ENCODE results near the gene ARHGEF16.

Gene ARHGEF16

GRCh38 chr1:3516911-3517675 is 62.6 kb downstream of the ARHGEF16 start:
- Histone ChIP-seq H2AFZ (ENCODE audit: low read depth, low read length) (no peak overlapping the region), H3K27me3 (ENCODE audit: insufficient read depth, low read length) (no peaks in the 10 kb centered on the region), H3K36me3 (ENCODE audit: insufficient read depth, low read length) (no peaks in the 10 kb centered on the region), H3K9me3 (ENCODE audit: low read length) (peaks cover 2% of the 10 kb centered on the region), H3K4me1 (ENCODE audit: insufficient read depth, low read length) (no peaks in the 10 kb centered on the region), H3K4me3 (ENCODE audit: low read length) (no peak overlapping the region)

GRCh38 chr1:3518256-3518655 is 63.8 kb downstream of the ARHGEF16 start:
- Histone ChIP-seq H3K27me3 (ENCODE audit: insufficient read depth, low read length) (no peaks in the 10 kb centered on the region), H3K4me3 (ENCODE audit: low read length) (no peak overlapping the region), H2AFZ (ENCODE audit: low read depth, low read length) (no peak overlapping the region), H3K9me3 (ENCODE audit: low read length) (no peaks in the 10 kb centered on the region), H3K4me1 (ENCODE audit: insufficient read depth, low read length) (no peaks in the 10 kb centered on the region), H3K36me3 (ENCODE audit: insufficient read depth, low read length) (no peaks in the 10 kb centered on the region)

DNA sequence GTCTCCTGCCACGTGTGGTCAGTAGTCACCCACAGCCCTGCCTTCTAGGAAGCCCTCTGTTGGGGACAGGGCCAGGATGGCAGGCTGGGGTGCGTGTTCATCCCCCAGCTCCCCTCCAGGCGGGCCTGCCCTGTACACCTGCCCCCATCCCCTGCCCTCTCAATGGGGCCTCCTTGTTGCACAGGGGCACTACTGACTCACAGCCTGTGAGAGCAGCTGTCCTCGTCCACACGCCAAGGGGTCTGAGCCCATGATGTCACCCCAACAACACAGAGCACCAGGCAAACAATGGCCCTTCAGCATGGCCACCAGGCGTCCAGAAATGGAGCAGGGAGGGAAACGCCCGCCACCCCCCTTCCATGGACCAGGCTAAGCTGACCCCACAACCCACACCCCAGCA is 64.3 kb downstream of the ARHGEF16 start:
- H2AFZ ChIP-seq (ENCODE audit: low read depth, low read length) = no peak overlapping the region
- no peaks in the 10 kb centered on the region for H3K27me3 ChIP-seq (ENCODE audit: insufficient read depth, low read length)
- no peak overlapping the region for H3K4me3 ChIP-seq (ENCODE audit: low read length)
- H3K4me1 ChIP-seq (ENCODE audit: insufficient read depth, low read length) = no peaks in the 10 kb centered on the region
- H3K36me3 ChIP-seq (ENCODE audit: insufficient read depth, low read length) = no peaks in the 10 kb centered on the region
- no peaks in the 10 kb centered on the region for H3K9me3 ChIP-seq (ENCODE audit: low read length)

- Histone ChIP-seq H3K36me3 (ENCODE audit: insufficient read depth, low read length) (no peaks in the 10 kb centered on the region), H2AFZ (ENCODE audit: low read depth, low read length) (no peak overlapping the region), H3K4me3 (ENCODE audit: low read length) (no peak overlapping the region), H3K9me3 (ENCODE audit: low read length) (no peaks in the 10 kb centered on the region), H3K4me1 (ENCODE audit: insufficient read depth, low read length) (no peaks in the 10 kb centered on the region), H3K27me3 (ENCODE audit: insufficient read depth, low read length) (no peaks in the 10 kb centered on the region)
These were observed 64.9 kb downstream of the ARHGEF16 start for GRCh38 chr1:3519301-3519885.

DNA sequence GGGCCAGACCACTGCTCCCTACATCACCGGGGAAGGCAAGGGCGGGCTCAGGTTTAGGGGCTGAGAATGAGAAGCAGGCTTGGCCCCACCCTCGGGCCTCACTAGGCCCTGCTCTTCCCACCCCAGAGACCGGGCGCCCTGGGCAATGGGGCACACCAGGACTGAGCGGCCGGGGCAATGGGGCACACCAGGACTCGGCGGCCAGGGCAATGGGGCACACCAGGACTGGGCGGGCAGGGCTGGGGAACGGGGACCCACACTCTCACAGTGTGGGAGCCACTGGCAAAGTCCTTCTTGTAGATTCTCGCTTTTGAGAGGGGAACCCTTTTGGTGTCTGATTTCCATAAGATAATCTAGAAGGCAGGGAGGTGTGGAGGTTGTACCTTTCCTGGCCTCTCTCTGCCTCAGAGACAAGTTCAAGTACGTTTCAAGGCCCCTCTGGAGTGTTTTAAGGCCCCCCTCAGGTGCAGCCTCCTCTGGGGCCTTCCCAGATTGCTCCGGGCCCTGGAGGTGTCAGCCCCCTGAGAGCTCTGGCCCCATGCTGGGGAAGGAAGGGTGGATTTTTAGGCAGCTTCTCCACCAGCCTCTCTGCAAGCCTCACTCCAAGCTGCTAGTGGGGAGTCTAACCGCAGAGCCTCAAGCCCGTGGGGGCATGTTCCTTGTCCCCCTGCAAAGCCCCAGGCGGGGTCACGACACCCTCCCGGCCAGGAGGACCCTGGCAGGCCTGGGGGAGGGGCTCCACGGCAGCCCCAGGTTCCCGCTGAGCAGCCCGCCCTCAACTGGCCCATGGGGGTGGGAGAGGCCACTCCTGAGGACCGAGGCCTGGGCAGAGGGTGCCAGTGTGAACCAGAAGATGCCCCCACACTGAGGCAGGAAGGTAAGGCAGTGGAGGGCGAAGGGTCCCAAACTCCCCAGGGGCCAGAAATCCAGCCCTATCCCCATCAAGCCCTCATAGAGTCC is 66.2 kb downstream of the ARHGEF16 start:
- H3K4me1 ChIP-seq (ENCODE audit: insufficient read depth, low read length) = no peaks in the 10 kb centered on the region
- H2AFZ ChIP-seq (ENCODE audit: low read depth, low read length) = no peak overlapping the region
- no peak overlapping the region for H3K4me3 ChIP-seq (ENCODE audit: low read length)
- no peaks in the 10 kb centered on the region for H3K27me3 ChIP-seq (ENCODE audit: insufficient read depth, low read length)
- no peaks in the 10 kb centered on the region for H3K36me3 ChIP-seq (ENCODE audit: insufficient read depth, low read length)
- no peaks in the 10 kb centered on the region for H3K9me3 ChIP-seq (ENCODE audit: low read length)

GRCh38 chr1:3521426-3521825 is 67.0 kb downstream of the ARHGEF16 start:
- Histone ChIP-seq H2AFZ (ENCODE audit: low read depth, low read length) (no peak overlapping the region), H3K9me3 (ENCODE audit: low read length) (no peaks in the 10 kb centered on the region), H3K4me3 (ENCODE audit: low read length) (no peak overlapping the region), H3K4me1 (ENCODE audit: insufficient read depth, low read length) (no peaks in the 10 kb centered on the region), H3K27me3 (ENCODE audit: insufficient read depth, low read length) (no peaks in the 10 kb centered on the region), H3K36me3 (ENCODE audit: insufficient read depth, low read length) (no peaks in the 10 kb centered on the region)

- no peaks in the 10 kb centered on the region for H3K36me3 ChIP-seq (ENCODE audit: insufficient read depth, low read length)
- H3K4me1 ChIP-seq (ENCODE audit: insufficient read depth, low read length) = no peaks in the 10 kb centered on the region
- no peak overlapping the region for H3K4me3 ChIP-seq (ENCODE audit: low read length)
- H3K27me3 ChIP-seq (ENCODE audit: insufficient read depth, low read length) = no peaks in the 10 kb centered on the region
- no peaks in the 10 kb centered on the region for H3K9me3 ChIP-seq (ENCODE audit: low read length)
- no peak overlapping the region for H2AFZ ChIP-seq (ENCODE audit: low read depth, low read length)
These were observed 67.6 kb downstream of the ARHGEF16 start for GRCh38 chr1:3522112-3522511.

DNA sequence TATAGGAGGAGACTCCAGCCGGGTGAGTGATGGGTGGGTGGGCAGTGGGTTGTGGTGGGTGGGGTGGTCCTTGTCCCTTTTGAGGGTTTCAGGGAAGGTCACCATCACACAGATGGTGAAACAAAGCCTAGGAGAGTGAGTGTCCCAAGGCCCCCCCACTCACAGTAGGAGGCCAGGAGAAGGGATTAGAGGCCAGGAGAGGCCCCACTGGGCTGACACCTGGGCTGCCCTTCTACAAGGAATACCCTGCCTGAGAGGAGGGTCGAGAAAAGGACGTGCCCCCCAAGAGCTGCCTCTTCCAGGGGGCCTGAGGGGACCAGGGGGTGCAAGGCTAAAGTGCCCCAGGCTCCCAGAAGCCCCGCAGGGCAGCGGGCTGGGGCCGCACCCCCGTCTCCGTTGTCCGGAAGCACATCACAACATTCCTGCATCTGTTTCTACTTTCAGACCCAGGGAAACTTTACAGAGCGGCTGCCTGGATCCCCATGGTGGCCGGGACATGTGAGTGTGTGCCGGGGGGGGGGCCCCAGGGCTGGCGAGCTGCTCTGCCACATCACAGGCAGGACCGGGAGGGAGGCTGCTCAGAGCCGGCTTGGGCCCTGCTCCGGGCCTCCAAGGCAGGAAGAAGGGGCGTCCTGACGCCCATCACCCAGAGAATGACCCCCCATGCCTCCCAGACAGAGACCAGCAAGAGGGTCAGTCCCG is 68.2 kb downstream of the ARHGEF16 start:
- Histone ChIP-seq H3K4me1 (ENCODE audit: insufficient read depth, low read length) (no peaks in the 10 kb centered on the region), H3K36me3 (ENCODE audit: insufficient read depth, low read length) (no peaks in the 10 kb centered on the region), H3K9me3 (ENCODE audit: low read length) (no peaks in the 10 kb centered on the region), H3K27me3 (ENCODE audit: insufficient read depth, low read length) (no peaks in the 10 kb centered on the region), H3K4me3 (ENCODE audit: low read length) (no peak overlapping the region), H2AFZ (ENCODE audit: low read depth, low read length) (no peak overlapping the region)

GRCh38 chr1:3523980-3524379 is 69.5 kb downstream of the ARHGEF16 start:
- H3K36me3 ChIP-seq (ENCODE audit: insufficient read depth, low read length) = no peaks in the 10 kb centered on the region
- H3K4me3 ChIP-seq (ENCODE audit: low read length) = no peak overlapping the region
- no peaks in the 10 kb centered on the region for H3K27me3 ChIP-seq (ENCODE audit: insufficient read depth, low read length)
- H3K9me3 ChIP-seq (ENCODE audit: low read length) = no peaks in the 10 kb centered on the region
- no peaks in the 10 kb centered on the region for H3K4me1 ChIP-seq (ENCODE audit: insufficient read depth, low read length)
- no peak overlapping the region for H2AFZ ChIP-seq (ENCODE audit: low read depth, low read length)

DNA sequence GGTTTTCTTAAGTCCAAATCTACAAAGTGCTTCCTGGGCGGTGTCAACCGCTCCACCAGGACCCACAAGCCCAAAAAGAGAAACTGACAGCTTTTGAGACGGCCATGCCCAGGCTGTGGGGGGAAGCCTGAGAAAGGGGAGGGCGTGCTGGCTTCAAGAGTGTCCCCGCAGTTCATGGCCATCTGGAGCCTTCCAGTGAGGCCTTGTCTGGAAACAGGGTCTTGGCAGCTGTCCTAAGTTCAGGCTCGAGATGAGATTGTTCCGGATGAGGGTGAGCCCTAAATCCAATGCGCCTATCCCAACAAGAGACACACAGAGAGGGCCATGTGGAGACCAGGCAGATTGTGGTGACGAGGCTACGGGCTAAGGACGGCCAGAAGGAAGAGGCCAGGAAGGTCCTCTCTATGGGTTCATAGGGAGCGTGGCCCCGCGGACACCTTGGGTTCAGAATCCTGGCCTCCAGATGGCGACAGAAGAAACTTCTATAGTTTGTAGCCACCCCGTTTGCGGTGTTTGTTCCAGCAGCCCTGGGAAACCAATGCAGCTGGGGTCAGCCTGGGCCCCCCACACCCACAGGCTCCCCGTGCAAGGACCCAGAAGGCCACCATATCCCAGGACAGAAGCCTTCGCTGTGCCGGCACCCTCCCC is 70.2 kb downstream of the ARHGEF16 start:
- Histone ChIP-seq H2AFZ (ENCODE audit: low read depth, low read length) (no peak overlapping the region), H3K4me3 (ENCODE audit: low read length) (no peak overlapping the region), H3K27me3 (ENCODE audit: insufficient read depth, low read length) (no peaks in the 10 kb centered on the region), H3K36me3 (ENCODE audit: insufficient read depth, low read length) (no peaks in the 10 kb centered on the region), H3K4me1 (ENCODE audit: insufficient read depth, low read length) (no peaks in the 10 kb centered on the region), H3K9me3 (ENCODE audit: low read length) (no peaks in the 10 kb centered on the region)

- Histone ChIP-seq H3K4me1 (ENCODE audit: insufficient read depth, low read length) (peaks cover 9% of the 10 kb centered on the region), H2AFZ (ENCODE audit: low read depth, low read length) (no peak overlapping the region), H3K9me3 (ENCODE audit: low read length) (no peaks in the 10 kb centered on the region), H3K36me3 (ENCODE audit: insufficient read depth, low read length) (no peaks in the 10 kb centered on the region), H3K4me3 (ENCODE audit: low read length) (no peak overlapping the region), H3K27me3 (ENCODE audit: insufficient read depth, low read length) (no peaks in the 10 kb centered on the region)
These were observed 71.4 kb downstream of the ARHGEF16 start for GRCh38 chr1:3525551-3526482.

GRCh38 chr1:3527774-3528173 is 73.3 kb downstream of the ARHGEF16 start:
- H3K4me3 ChIP-seq (ENCODE audit: low read length) = no peak overlapping the region
- H3K36me3 ChIP-seq (ENCODE audit: insufficient read depth, low read length) = no peaks in the 10 kb centered on the region
- no peak overlapping the region for H2AFZ ChIP-seq (ENCODE audit: low read depth, low read length)
- peaks cover 14% of the 10 kb centered on the region for H3K4me1 ChIP-seq (ENCODE audit: insufficient read depth, low read length)
- H3K27me3 ChIP-seq (ENCODE audit: insufficient read depth, low read length) = no peaks in the 10 kb centered on the region
- H3K9me3 ChIP-seq (ENCODE audit: low read length) = no peaks in the 10 kb centered on the region

Measured in neuron (in vitro differentiated cells).